Measurements from ENCODE around the gene IRX4. TPM values are rescaled to one million over a fixed set of nuclear protein-coding genes. Genes with fewer than 3 reads are reported as not detected.

Gene IRX4
- total RNA-seq, 4 donors from 2014 or later, result not detected

GRCh38 chr5:1897816-1898450 is 15.2 kb upstream of the IRX4 start:
- no peak overlapping the region for H3K4me3 ChIP-seq
- H3K27me3 ChIP-seq, result no peaks in the 10 kb centered on the region
- TF ChIP-seq CTCF (IDR thresholded peaks at IDR 0.05) (no peak), POLR2A (IDR thresholded peaks at IDR 0.05) (no peak)
- H3K27ac ChIP-seq, result no peak overlapping the region
- H3K4me1 ChIP-seq, result no peaks in the 10 kb centered on the region
- H3K9me3 ChIP-seq, result no peaks in the 10 kb centered on the region
- no peaks in the 10 kb centered on the region for H3K36me3 ChIP-seq
- peak in 1 of 3 donors; percentile 40 for DNase-seq

- H3K27me3 ChIP-seq, result no peaks in the 10 kb centered on the region
- no peak overlapping the region for H3K4me3 ChIP-seq
- no peaks in the 10 kb centered on the region for H3K4me1 ChIP-seq
- H3K9me3 ChIP-seq, result no peaks in the 10 kb centered on the region
- H3K36me3 ChIP-seq, result no peaks in the 10 kb centered on the region
- no peak for TF ChIP-seq POLR2A (IDR thresholded peaks at IDR 0.05)
- DNase-seq, result peak in 1 of 3 donors; percentile 36
- H3K27ac ChIP-seq, result no peak overlapping the region
Measured at GRCh38 chr5:1897386-1897785, 14.7 kb upstream of the IRX4 start.

GRCh38 chr5:1896602-1897376 is 14.1 kb upstream of the IRX4 start:
- TF ChIP-seq POLR2A (IDR thresholded peaks at IDR 0.05), result no peak
- TF ChIP-seq CTCF (IDR thresholded peaks at IDR 0.05), result no peak
- no peak overlapping the region for H3K4me3 ChIP-seq
- no peaks in the 10 kb centered on the region for H3K4me1 ChIP-seq
- no peaks in the 10 kb centered on the region for H3K27me3 ChIP-seq
- H3K27ac ChIP-seq, result no peak overlapping the region
- no peaks in the 10 kb centered on the region for H3K36me3 ChIP-seq
- DNase-seq, result peak in 1 of 3 donors; percentile 19
- H3K9me3 ChIP-seq, result no peaks in the 10 kb centered on the region

- no peak overlapping the region for H3K27ac ChIP-seq
- no peak overlapping the region for H3K4me3 ChIP-seq
- DNase-seq, result no peak
- no peaks in the 10 kb centered on the region for H3K4me1 ChIP-seq
- H3K36me3 ChIP-seq, result no peaks in the 10 kb centered on the region
- no peaks in the 10 kb centered on the region for H3K27me3 ChIP-seq
- TF ChIP-seq CTCF (IDR thresholded peaks at IDR 0.05) (no peak), POLR2A (IDR thresholded peaks at IDR 0.05) (no peak)
- no peaks in the 10 kb centered on the region for H3K9me3 ChIP-seq
Measured at GRCh38 chr5:1895739-1896420, 13.2 kb upstream of the IRX4 start.

GRCh38 chr5:1894243-1894642 is 11.5 kb upstream of the IRX4 start:
- no peaks in the 10 kb centered on the region for H3K4me1 ChIP-seq
- no peak for DNase-seq
- H3K9me3 ChIP-seq, result no peaks in the 10 kb centered on the region
- no peak overlapping the region for H3K27ac ChIP-seq
- TF ChIP-seq CTCF (IDR thresholded peaks at IDR 0.05) (no peak), POLR2A (IDR thresholded peaks at IDR 0.05) (no peak)
- H3K27me3 ChIP-seq, result no peaks in the 10 kb centered on the region
- no peak overlapping the region for H3K4me3 ChIP-seq
- no peaks in the 10 kb centered on the region for H3K36me3 ChIP-seq

- Histone ChIP-seq H3K4me3 (no peak overlapping the region), H3K36me3 (no peaks in the 10 kb centered on the region), H3K4me1 (no peaks in the 10 kb centered on the region), H3K9me3 (no peaks in the 10 kb centered on the region), H3K27ac (no peak overlapping the region), H3K27me3 (no peaks in the 10 kb centered on the region)
- TF ChIP-seq CTCF (IDR thresholded peaks at IDR 0.05) (no peak), POLR2A (IDR thresholded peaks at IDR 0.05) (no peak)
- no peak for DNase-seq
Measured at GRCh38 chr5:1893754-1894153, 11.0 kb upstream of the IRX4 start.
